T-helper 2 cell treated with Interferon-gamma antibody and Interleukin-4, amounts not matched to agents 100 ng/mL and 5 ng/mL, for 36 hours (primary cell): ENCODE measurements around the gene TBC1D5. TPM values are rescaled to one million over a fixed set of nuclear protein-coding genes. Genes with fewer than 3 reads are reported as not detected.

Source experiments
- intact Hi-C: fragments of 100-400 bp; cut with micrococcal nuclease; formaldehyde crosslinking; loops from one replicate; pipeline ENCODE4 v1.15.1; 2023
- total RNA-seq: library from RNA; stranded (reverse); gene quantifications from 2 replicates; pipeline ENCODE4 v1.2.3, GENCODE V29; 2022

TBC1D5 gene
- total RNA-seq, 1 donor from 2014 or later, result 51.6 TPM

DNA sequence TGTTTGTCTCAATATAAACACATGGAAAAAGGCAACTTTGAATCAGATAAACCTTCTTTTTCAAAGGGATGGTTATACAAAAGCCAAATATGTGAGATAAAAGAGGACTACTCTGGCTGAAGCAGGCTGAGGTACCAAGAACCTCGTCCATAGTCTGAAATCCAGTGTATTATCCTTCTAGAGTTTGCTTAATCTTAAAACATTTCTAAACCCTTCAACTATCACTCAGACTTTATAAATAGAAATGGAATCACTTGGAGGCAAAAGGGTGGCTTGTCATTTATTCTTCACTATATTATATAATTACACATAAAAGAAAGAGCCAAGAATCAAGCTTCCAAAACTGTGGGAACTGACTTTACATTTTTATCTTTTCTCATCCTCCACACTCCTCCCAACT lies 554.1 kb downstream of the TBC1D5 start:
- intact Hi-C loops, result no loop called here

DNA sequence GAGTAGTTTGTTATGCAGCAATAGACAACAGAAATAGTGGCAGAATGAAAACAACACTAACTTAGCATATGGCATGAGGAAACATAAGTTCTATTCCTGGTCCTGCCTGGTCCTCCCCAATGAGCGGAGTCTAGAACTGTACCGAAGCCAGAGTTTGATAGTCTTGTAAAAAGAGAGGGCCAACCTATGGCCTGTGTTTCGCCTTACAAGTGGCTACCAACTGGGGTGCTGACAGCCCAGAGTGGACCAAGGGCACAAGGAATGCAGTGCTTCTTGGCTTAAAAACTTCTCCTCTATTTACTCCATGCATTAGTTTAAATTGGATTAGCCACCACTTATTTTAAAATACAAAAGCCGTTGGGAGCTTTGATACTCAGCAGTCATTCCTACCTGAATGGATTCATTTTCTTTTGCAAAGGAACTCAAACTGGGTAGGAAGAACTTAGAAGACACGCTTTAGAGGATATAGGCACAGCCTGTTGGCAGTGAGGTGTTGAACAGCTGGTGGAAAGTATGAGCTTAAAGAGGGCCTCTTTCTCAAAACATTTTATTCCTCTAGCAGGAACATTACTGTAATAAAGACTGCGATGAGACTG lies 554.7 kb downstream of the TBC1D5 start:
- intact Hi-C loops, result no loop called here

DNA sequence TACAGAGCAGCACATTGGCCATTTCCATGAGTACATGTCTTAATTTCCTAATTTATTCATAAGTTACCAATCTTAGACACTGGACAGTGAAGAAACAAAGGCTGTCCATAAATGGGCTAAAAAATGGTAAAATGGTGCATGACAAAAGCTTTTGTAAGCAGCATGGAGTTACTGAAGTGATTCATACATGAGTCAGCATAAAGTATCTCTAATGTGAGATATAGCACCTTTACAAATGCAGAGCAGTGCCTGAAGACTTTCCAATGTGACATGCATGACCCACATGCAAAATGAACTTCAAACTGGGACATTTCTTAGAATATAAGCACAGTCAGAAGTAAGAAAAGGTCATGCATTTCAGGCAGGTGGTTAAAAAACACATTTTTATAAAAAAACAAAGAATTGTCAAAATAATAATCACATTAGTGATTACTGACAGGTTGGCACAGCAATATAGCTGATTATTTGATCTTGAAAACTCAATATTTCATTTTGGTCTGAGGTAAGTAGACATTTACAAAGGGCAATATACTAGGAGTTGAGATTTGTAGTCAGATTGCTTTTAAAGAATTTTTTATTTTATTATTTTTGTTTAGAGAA lies 558.4 kb downstream of the TBC1D5 start:
- intact Hi-C loops, result no loop called here

DNA sequence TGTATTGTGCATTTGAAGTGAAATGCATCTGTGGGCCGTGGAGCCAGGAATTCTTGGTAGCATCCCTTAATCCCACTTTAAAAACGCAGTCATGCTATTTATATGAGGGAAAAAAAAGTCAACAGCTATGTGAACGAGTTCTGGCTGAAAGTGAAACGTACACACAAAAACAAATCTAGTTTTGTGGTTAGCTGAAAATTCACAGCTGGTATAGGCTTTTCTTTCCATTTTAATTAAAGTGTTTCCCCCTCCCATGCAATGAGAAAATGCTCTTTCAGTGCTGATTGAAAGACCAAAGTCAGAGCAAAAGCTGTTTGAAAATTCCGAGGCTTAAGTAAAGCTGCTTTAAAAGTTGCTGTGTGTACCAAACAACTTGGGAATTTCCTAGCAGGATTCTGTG lies 560.3 kb downstream of the TBC1D5 start:
- intact Hi-C loops, result no loop called here

DNA sequence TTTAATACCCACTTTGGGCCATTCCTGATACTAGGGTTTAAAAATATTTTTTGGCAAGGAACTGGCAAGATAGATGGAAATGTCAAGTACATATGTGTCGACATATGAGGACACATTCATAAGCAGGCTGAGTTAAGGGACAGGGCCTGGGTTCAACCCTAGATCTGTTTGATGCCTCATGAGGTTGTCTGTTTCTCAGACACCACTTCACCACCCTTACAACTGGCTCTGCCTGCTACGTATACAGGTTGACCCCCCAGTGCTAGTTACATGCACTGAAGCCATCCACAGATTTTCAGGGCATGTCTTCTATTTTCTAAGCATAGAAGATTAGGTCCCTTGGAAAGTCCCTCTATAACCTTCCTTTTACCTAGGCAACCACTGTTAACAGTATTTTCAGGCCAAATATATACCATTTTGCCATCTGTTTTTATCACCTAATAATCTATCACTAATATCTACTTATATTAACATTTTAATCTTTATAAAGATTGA lies 561.0 kb downstream of the TBC1D5 start:
- intact Hi-C loops, result no loop called here

DNA sequence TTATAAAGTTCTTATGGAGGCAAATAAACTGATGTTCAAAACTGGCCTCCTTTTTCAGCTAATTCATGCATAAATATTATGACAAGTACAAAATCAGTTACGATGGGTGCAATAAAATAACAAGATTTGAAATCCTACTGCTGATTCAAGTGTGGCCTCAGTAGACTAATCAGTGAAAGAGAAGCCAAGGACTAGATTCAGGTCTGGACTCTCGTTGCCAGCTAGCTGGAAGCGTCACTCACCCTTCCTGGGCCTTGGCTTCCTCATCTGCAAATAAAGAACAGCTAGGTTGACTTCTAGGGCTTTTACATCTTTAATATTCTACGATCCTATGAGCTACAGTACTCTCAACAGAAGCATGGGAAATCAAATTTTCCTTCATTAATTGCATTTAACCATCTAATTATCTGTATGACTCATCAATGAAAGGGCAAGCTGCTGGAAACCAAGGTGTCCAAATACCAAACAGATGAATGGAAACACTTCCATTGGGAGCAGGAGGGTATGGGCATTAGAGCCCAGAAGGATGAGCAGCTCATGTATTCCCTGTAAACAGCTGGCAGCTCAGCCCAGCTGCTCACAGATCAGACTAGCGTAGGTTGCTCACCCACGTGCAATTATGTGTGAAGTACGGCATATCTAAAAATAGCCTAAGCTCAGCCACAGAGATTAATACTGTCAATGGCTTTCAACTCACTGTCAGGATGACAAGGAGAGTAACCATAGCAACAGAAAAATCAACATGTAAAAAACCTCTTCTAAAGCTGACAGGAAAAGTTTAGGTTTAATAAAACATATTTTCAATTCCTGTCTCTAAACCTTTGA lies 562.8 kb downstream of the TBC1D5 start:
- intact Hi-C loops, result no loop called here

DNA sequence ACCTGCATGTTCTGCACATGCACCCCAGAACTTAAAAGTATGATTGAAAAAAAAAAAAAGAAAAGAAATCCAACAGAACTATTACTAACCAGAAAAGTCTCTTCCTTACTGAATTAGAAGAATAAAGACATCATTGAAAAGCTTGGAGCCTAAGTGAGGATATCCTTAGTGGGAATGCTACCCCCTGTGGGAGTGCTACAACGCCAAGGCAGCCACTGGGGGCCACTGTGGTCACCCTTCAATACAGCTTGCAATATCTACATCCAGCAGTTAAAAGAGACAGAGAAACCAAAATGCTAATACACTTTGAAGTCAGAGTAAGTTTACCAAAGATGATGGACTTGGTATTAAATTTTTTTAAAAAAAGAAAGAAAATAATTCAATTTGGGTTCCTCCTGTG lies 565.7 kb downstream of the TBC1D5 start:
- intact Hi-C loops, result no loop called here

DNA sequence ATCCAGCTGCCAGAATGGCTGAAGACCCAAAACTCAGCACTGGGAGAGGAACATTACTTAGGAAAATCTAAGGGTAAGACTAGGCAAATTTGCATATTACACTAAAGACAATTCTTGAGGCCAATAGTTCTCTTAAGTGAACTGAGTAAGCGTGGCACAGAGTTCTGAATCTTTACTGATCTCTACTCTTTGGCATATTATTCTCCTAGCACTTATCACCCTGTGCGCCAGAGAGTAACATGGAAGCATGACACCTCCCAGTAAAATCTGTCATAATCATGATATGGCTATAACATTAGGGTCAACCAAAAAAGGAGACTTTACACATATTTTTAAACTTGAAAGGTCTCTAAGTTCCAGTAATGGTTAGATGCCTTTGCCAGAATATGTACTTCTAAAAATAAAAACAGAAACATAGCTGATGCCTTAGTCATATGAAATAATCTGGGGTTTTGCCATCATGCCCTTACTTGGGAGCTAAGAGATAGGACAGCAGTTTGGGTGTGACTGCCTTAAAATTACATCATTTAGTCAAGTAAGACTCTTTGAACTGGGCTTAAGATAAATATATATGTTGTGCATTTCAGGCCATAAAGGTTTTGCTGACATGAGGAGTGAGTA lies 567.1 kb downstream of the TBC1D5 start:
- intact Hi-C loops, result no loop called here

DNA sequence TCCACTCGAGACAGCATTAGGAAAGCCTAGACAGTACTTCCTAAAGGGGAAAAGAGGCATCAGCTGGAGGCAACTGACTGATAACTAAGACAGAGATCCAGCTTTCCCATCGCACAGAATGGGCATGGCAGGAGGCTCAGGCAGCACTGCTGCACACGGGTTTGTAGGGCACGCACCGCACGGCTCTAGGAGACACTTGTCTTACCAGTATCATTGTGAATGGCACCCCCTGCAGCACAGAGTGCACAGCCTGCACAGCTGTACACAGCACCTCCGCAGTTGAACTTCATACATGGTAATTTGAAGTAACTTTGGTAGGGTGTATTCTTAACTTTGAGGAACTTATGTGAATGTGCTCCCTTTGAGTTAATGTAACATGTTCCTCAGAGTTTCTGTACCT lies 576.1 kb downstream of the TBC1D5 start:
- intact Hi-C loops, result no loop called here

DNA sequence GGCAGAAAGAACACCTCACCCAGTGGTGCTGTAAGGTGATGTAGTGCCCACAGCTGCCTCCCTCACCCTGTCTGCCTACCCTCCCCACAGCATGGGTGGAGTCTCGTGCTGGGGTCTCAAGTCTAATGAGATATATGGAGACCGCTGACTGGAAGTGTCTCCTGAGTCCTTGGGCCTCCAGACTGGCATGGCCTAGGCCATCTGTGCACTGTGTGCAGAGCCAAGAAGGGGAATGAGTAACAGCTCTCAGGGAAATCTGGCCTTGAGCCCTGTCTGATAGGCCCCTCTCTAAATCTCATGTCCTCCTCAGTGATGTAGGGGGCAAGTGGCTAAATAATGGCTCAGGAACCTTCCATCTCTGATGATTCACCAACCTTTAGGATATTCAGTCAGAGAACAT lies 580.3 kb downstream of the TBC1D5 start:
- intact Hi-C loops, result no loop called here

DNA sequence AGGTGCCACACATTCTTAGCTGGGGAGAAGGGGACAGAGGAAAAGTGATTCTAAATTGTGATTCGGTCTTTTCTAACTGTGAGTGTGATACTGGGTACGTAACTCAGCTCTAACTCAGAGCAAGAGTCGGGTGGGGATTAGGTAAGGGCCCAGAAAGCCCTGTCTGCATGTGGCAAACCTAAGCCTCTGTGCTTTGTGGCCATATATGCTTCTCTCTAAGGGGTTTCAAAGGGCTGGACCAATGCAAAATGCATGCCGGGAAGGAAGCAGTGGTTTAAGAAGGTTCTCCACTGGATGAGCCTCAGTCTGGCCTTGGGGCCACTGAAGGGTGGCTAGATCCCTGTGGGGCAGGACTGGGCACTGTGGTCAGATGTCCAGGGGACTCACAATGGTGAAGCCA lies 581.8 kb downstream of the TBC1D5 start:
- intact Hi-C loops, result no loop called here

DNA sequence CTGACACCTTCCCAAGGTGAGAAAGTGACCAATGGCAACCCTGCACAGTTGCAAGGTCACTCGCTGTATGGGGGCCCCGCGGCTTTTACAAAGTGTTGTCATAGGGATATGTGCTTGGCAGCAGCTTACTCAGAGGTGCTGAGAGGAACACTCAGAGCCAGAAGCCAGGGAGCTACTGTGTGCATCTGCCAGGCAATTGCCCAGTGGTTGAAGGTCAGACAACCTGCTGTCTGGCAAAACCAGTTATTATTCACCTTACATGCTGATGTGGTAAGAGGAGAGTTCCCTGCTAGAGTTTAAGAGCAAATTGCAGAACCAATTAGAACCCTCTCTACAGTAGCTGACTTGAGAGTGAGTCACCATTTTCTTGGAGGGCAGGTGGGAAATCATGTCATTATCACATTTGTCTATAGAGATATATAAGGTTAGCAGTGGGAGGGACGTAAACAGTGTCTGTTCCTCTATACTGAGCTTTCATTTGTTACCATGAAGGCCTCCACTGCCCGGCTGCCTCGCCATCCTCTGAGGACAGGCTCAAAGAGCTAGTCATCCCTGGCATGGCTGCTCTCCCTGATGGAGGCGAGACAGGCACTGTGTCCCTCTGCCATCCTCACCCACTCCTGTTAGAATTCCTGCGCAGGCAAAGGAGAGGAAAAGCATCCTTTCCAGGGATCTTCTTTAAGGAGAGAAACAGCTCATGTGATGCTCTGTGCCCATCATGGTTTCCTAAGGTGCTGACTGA lies 583.3 kb downstream of the TBC1D5 start:
- intact Hi-C loops, result loop anchor here (10.0 kb wide), 2 partner anchors 554 to 586 kb away; partner anchors contain the start of genes DAZL and TBC1D5

DNA sequence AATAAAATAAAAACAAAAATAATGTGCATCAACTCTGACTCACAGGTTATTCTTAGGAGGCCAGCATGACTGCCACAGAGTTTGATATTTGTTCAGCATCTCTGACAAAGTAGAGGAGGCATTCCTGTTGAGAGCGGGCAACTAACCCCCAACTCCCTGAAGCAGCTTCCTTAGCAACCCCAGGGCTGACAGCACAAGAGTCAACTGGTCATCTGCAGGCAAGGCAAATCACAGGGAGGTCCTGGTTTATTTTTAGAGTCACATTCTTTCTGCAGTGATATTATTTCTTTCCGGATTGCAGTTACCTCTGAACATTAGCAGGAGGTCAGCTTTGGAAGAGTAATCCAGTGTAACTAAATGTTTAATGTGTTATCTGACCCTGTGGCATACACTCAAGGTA lies 584.7 kb downstream of the TBC1D5 start:
- intact Hi-C loops, result loop anchor here (10.0 kb wide), 2 partner anchors 553 to 587 kb away; partner anchors contain the start of genes DAZL and TBC1D5

DNA sequence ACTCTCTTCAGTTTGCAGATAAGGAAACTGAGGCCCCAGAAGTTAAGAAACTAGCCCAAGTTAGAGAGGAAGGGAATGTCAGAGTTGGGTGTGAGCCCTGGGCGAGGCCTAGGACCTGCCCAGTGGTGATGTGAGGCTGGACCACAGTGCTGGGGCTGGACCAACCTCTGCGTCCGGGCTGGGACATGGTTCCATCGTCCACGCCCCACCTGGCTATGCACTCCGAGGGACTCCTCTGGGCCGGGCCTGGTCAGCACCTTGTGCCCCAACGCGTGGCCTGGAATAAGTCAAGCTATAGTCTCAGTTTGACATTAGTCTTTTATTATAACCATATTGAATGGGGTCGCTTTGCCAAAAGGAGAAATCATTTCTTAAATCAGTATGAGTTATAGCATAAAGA lies 585.6 kb downstream of the TBC1D5 start:
- intact Hi-C loops, result loop anchor here (10.0 kb wide), 2 partner anchors 552 to 588 kb away; partner anchors contain the start of genes DAZL and TBC1D5

DNA sequence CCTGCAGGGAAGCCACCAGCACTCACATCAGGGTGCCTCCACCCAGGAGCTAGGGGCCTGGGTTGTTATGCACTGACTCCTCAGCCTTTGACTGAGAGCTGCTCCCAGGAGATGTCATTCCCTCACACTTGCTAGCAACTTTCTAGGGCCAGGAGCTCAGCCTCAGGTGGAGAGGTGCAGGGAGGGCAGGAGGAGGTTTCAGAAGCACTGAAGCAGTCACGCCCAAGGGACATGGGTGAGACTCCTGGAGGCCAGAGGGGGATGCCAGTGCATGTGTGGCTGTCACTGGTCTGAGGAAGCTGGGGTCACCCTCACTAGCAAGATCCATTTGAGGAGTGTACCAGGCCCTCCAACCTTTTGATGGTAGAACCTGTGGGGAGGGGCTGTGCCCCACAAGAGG lies 586.5 kb downstream of the TBC1D5 start:
- intact Hi-C loops, result loop anchor here (10.0 kb wide), 2 partner anchors 551 to 589 kb away; partner anchors contain the start of genes DAZL and TBC1D5

DNA sequence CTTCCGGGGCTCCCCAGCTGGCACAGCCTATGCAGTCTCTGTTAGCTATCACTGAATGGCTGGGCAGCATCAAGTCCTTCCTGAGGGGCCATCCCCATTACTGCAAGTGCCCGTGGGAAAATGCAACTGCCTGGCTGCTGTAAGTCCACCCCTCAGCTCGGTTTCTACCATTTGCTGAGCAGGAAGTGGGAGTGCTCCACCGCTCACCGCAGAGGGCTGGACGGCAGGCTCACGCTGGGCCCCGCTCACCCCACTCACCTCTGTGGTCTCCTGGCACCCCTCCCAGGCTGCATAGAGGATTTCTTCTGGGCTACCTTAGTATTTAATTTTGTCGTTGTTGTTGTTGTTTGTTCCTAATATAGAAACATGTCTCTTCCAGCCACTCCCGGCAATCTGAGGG lies 587.5 kb downstream of the TBC1D5 start:
- intact Hi-C loops, result loop anchor here (5.0 to 10.0 kb wide), 7 partner anchors 48 to 643 kb away; partner anchors contain the start of genes DAZL, RFTN1 and TBC1D5

DNA sequence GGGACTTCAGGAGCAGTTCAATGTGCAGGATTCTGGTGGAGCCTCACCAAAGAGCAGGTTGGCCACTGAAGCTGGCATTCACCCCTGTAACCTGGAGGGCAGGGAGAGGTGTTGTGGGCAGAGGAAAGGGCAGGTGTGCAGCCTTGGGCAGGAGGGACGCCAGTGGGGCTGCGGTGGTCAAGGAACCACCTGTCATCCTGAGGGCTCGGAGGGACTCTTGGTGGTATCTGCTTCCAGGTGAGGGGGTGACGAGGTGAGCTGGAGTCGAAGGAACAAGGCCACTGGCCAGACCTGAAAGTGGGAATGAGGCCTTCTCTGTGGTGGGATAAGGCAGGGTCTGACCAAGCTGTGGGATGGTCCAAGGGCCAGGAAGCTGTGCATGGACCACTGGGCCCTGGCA lies 588.2 kb downstream of the TBC1D5 start:
- intact Hi-C loops, result loop anchor here (5.0 to 10.0 kb wide), 7 partner anchors 47 to 642 kb away; partner anchors contain the start of genes DAZL, RFTN1 and TBC1D5

DNA sequence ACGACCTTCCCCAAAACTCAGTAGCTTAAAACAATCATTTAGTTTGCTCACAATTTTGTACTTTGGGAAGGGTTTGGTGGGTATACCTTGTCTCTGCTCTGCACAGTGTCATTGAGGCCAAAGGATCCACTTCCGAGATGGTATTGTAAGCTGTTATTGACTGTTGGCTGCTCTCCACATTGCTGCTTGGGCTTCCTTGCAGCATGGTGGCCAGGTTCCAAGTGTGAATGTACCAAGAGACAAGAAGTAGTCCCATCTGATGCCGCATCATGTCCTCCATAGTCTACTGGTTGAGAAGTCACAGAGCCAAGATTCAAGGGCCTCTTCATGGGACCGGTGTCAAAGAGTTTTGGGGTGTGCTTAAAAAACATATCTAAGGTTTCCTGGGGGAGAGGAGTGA lies 589.2 kb downstream of the TBC1D5 start:
- intact Hi-C loops, result loop anchor here (5.0 to 10.0 kb wide), 7 partner anchors 46 to 641 kb away; partner anchors contain the start of genes DAZL, RFTN1 and TBC1D5

DNA sequence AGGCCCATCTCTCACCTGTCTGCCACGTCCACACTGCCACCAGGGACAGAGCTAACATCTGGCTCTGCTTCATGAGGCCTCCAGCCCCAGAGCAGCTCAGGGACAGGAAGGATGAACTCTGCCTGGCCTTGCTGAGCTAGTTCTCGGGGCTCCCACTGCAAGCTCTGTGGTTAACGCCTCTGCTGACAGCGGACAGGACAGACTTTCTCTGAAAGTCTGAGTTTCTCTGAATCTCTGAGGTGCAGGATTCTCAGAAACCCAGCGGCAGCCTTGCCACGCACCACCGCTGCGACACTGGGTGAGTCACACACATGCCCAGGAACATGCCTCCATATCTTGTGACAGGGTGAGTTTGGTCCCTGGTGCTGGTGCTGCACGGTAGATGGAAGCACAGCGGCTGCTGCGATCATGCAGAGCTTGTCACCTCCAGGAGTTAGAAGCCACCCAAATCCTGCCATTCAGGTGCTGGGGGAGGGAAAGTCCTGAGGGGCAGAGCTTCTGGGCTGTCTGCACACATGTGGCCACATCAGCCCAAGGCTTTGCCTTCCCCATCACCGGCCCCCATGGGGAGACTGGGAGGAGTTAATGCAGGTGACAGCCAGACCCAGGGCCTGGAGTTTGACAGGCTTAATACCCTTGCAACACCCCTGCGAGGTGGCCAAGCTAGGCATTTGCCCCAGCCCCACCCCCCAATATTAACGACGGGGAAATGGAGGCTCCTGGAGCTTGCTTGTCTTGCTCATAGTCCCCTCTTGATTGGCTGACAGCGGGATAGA lies 590.6 kb downstream of the TBC1D5 start:
- intact Hi-C loops, result loop anchor here (1.0 to 10.0 kb wide), 10 partner anchors 44 to 639 kb away; partner anchors contain the start of genes DAZL, PLCL2, RFTN1 and TBC1D5

DNA sequence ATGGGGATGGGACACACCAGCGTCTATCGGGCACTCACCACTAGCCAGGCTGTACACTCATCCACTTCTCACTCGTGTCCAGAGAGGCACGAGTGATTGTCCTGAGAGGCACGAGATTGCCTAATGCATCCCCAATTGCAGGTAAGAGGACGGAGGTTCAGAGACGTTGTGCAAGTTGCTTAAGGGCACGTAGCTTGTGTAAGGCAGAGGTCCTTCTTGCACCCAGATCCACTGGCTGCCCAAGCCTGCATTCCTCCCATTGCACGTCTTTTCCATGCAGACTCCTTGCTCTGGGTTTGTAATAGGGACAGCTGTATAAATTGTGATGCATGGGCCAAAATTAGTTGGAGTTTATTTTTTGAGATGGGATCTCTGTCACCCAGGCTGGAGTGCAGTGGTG lies 593.4 kb downstream of the TBC1D5 start:
- intact Hi-C loops, result no loop called here
